KG1 (cell line): ENCODE data around the gene PIKFYVE.
"Not testable (repeated sequence)": the region's sequence is repeated elsewhere in the genome, so short reads cannot be mapped to it uniquely, and the experiment has no call there.

Experiments used
- DNase-seq: peaks from one replicate; lab custom pipeline; 2025; lab: John Stamatoyannopoulos, UW

PIKFYVE gene, protein sequence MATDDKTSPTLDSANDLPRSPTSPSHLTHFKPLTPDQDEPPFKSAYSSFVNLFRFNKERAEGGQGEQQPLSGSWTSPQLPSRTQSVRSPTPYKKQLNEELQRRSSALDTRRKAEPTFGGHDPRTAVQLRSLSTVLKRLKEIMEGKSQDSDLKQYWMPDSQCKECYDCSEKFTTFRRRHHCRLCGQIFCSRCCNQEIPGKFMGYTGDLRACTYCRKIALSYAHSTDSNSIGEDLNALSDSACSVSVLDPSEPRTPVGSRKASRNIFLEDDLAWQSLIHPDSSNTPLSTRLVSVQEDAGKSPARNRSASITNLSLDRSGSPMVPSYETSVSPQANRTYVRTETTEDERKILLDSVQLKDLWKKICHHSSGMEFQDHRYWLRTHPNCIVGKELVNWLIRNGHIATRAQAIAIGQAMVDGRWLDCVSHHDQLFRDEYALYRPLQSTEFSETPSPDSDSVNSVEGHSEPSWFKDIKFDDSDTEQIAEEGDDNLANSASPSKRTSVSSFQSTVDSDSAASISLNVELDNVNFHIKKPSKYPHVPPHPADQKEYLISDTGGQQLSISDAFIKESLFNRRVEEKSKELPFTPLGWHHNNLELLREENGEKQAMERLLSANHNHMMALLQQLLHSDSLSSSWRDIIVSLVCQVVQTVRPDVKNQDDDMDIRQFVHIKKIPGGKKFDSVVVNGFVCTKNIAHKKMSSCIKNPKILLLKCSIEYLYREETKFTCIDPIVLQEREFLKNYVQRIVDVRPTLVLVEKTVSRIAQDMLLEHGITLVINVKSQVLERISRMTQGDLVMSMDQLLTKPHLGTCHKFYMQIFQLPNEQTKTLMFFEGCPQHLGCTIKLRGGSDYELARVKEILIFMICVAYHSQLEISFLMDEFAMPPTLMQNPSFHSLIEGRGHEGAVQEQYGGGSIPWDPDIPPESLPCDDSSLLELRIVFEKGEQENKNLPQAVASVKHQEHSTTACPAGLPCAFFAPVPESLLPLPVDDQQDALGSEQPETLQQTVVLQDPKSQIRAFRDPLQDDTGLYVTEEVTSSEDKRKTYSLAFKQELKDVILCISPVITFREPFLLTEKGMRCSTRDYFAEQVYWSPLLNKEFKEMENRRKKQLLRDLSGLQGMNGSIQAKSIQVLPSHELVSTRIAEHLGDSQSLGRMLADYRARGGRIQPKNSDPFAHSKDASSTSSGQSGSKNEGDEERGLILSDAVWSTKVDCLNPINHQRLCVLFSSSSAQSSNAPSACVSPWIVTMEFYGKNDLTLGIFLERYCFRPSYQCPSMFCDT (N-terminal part only)

DNA sequence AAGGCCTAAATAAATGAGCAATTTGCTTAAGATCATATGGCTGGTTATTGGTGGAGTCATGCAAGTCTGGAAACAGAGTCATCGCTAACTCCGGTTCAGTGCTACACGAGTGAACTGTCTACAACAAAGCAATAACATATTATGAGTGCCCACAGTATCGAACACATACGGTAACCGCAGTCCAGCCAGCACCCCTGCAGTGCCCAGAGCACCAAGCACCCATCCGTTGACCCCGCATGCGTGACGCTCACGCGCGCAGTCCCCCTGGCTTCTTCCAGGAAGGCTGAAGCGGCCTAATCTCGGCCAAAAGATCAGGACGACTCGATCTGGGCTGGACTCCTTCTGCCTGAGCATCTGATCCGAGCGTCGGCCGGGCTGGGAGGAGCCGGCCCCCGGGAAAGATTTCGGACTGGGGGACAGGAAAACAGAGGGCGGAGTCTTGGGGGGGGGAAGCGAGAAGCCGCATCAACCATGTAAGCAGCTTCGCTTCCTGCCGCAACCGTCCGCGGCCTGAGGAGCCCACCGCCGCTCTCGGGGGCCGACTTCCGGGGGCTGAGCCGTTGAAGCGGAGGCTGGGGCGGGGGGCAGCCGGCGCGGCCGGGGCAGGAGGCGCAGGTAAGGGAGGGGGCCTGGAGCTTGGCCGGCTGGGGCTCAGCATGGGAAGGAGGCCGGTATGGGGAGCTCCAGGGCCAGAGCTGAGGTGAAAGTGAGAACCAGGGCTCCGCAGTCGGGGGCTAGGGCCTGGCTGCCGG lies at the start of gene PIKFYVE:
PIKFYVE (plus strand) TSS at position 455 of the 752 bp plus-strand sequence. CDS start 5,265 bp downstream, outside the sequence.
- DNase-seq = peak; percentile 87

DNA sequence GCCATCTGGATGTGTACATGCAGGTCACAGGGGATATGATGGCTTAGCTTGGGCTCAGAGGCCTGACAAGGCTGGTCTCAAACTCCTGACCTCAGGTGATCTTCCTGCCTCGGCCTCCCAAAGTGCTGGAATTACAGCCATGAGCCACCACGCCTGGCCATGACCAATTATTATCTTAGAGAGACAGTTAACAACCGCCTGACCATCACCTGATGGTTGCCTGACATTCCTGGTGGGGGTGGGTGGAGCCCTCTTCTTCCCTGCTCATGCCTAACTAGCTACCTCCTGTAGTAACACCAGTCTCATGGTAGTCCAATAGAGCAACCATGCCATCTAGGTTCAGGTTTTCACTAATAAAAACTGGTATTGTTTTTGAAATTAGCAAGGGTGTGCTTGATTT lies 44.2 kb upstream of the PIKFYVE start:
- not testable (repeated sequence) for DNase-seq

DNA sequence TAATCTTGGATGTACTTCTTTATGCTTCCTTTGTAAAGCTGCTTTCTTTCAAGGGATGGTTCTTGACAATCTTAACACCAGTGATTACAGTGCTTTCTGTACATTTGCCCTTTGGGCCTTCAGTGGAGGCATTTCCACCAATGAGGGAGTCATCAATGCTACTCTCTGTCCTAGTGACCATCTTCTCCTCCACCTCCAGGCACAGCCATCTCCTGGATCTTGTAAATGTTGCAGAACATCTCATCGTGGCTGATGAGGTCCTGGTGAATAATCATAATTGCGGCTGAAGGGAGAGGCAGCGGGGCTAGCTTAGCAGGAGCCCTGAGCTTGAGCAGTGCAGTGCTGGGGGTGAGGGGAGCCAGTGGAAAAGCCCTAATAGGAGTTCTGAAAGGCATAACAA lies 43.7 kb upstream of the PIKFYVE start:
- DNase-seq = no peak

DNA sequence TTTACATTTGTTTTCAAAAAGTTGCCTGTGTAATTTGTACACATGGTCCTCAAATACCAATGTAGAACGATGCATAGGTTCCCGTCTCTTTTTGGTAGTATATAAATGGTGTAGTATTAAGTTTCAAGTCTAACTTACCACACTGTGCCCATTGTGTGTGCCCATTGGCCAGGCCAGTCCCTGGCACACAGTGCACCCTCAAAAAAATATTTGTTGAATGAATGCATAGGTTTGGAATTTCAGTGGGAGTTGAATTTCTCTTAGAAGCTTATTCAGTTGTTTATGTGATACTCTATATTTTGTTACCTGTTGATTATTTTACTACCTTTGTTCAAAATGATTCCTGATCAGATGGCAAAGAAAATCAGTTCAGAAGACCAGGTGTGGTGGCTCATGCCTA lies 41.3 kb upstream of the PIKFYVE start:
- no peak for DNase-seq

DNA sequence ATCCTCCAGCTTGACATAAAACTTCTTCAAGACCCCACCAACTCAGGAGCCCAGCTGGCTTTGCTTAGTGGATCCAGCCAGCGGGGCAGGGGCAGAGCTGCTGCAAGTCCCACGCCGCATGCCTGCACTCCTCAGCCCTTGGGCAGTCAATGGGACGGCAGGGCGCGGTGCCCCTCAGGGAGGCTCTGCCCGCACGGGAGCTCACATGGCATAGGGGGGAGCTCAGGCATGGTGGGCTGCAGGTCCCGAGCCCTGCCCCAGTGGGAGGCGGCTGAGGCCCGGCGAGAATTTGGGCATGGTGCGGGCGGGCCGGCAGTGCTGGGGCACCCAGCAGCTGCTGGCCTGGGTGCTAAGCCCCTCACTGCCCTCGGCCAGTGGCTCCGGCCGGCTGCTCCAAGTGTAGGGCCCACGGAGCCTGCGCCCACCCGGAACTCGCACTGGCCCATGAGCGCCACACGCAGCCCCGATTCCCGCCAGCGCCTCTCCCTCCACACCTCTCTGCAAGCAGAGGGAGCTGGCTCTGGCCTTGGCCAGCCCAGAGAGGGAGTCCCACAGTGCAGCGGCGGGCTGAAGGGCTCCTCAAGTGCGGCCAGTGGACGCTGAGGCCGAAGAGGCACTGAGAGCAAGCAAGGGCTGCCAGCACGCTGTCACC lies 38.3 kb upstream of the PIKFYVE start:
- DNase-seq = no peak

DNA sequence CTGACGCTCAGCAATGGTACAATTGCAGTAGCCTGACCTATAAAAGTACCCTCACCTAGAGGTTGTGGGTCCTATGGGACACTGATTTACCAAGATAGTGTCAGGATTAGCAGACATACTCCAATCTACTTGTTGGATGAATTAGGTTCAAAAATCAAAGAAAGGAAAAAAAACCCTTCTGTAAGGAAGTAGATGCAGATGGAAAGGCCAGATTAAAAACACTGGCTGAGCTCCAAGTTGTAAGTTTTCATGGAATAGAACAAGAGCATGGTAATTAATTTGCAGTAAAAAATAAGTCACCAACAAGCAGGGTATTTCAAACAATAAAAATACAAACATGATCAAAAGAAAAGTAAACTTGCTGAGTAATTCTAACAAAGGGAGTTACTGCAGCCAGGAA lies 37.6 kb upstream of the PIKFYVE start:
- no peak for DNase-seq

DNA sequence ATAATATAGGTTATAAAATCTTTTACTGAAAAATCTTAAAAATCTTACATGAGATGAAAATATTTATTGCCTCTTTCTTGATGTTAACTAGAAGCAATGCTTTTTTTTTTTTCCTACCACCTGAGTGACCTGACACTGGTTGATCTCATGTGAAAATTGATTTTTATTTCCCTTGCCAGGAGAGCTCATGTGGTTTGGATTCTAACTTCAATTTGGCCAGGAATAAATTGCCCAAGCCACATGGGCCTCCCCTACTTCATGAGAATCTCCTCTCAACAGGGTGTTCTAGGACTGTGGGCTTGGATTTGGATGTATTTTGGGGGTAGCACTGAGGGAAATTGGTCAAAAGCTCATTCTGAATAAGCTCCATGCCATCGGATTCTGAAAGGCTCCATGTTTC lies 31.3 kb upstream of the PIKFYVE start:
- no peak for DNase-seq

DNA sequence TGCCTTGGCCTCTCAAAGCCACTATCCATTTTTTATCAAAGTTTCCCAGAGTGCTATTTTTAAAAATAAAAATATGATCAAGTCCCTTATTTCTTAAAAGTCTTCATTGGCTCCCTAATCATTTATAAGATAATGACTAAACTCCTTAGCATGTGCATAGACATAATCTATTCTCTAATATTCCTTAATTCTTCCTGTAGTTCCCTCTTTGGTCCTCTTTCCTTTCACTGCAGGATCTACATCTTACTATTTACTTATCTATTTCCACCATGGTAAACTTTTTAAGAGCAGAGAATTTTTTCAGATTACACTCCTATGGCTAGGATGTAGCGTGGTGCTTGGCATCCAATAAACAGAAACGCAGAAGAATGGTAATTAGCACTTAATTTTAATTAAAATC lies 30.2 kb upstream of the PIKFYVE start:
- DNase-seq = no peak

DNA sequence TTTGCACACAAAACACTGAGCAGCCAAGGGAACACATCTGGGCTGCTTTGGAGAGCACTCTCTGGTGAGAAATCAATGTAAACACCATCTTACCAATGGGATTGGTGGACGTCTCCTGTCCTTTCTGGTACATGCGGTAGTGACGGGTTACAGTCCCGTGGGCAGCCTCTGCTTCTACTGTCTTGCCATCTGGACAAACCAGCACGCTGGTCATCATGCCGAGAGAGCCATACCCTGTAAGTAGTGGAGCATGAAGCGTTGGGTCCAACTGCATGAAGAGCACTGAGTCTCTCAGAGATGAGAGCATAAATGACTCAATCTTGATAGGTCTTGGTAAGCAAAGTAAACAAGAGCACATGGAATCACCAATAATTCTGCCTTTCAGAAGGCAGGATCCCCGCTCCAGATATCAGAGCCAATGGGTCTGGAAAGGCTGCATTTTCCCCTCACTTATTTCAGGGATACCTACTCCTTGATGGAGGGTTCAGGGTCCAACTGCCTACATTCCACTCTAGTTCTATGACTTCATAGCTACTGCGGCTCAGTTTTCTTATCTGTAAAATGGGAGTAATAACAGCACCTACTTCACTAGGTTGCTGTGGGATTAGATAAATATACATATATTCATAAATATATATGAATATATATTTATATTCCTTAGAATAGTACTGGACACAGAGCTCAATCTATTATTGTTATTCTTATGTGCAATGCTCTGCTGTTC lies 26.1 kb upstream of the PIKFYVE start:
- no peak for DNase-seq

DNA sequence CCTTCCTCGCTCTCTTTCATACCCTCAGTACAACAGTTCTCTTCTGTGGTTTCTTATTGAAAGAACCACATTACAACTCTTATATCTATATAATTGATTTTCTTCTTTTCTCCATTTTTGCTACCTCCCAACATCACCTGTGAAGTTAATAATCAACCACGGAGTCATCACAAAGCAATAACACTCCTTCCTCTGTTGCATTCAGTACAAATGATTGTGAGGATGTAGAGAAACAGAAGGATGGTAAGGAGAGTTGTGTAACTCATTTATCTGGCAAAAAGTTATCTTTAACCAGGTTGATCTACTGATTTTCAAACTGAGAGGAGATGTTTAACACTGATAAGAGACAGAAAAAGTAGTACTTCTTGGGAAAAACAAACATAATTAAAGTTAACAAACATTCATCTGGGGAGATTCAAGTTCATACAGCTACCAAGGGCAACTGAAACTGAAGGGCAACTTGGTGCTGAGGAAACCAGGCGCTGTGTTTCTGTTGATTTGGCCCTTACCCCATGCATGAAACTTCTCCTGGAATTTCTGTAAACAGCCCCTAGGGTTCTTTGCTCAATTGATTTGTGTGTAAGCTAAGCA lies 25.3 kb upstream of the PIKFYVE start:
- DNase-seq = no peak

DNA sequence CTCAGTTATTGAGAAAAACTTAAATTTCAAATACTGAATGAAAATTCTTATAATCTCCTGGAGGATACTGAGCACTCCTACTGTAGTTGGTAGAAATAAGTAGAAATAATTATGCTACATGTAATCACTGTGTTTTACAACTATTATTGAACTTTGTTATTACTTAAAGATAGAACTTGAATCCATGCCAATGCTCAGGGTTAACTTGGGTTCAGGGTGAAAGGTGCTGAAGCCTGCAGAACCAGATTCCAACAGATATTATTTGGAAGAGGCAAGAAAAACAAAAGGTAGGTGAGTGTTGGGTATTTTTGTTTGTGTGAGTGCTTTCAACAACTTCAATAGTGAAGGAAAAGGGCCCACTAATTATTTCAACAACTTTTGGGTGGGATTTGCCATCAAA lies 21.6 kb upstream of the PIKFYVE start:
- DNase-seq = no peak

DNA sequence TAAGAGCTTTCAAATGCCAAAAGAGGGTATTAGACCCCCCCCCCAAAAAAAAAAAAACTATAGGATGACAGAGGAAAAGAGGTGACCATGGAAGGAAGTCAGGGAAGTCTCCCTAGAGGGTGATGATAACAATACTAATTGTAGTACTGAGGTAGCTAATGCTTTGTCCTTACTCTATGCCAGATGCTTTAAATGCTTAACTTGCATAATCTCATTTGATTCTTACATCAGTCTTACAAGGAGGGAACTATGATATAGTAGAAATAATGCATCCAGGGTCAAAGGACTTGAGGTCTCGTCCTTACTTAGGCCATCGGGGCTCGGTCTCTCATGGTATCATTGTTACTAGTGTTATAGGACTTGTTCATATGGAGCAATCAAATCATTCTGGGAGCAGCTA lies 20.3 kb upstream of the PIKFYVE start:
- no peak for DNase-seq

DNA sequence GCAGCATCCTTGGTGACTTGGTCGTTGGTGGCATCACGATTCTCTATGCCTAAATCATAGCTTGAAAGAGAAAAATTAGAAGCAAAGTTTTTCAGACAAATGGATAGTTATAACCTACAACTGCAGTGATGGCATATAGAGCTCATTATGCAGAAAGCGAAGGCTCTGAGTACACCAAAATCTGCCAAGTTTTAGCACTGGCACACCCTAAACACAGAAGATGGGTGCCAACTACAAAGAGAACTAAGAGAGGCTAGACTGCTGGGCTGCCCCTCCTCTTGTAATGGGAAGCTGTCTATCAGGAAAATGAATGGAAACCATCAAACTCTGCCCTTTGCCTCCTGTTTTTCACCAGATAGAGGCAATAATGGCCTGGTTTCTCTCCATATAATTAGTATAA lies 17.5 kb upstream of the PIKFYVE start:
- no peak for DNase-seq

DNA sequence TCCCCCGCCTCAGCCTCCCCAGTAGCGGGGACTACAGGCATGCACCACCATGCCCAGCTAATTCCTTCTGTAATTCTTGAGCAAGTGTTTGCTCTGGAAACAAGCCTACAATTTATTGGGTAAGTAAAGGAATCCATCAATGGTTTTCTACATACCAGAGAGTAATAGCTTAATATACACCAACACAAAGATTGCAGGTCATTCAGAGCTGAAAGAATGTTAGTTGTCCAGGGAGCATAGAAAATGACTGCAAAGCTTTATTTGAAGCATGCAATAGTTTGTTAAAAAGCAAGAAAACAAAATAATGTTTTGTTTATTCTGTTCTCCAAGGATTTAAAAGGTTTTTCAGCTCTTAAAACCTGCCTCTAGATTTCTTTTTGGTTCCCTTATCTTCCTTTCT lies 16.8 kb upstream of the PIKFYVE start:
- no peak for DNase-seq

DNA sequence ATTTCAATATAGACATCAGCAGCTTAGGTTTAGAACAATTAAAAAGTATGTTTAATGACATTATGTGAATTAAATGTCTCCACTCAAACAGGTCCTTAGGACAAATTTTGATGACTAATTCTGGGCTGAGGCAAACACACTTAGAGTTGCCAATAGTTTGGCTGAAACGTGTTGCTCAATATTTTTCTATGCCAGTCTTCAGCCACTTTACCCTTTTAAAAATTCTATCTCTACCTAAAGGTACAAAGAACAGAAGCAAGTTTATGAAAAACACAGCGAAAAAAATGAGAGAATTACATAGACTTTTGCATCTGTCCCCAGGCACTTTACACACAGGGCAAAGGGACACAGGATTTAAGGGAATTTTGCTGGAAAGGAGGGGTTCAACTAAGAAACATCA lies 15.7 kb upstream of the PIKFYVE start:
- DNase-seq = no peak

DNA sequence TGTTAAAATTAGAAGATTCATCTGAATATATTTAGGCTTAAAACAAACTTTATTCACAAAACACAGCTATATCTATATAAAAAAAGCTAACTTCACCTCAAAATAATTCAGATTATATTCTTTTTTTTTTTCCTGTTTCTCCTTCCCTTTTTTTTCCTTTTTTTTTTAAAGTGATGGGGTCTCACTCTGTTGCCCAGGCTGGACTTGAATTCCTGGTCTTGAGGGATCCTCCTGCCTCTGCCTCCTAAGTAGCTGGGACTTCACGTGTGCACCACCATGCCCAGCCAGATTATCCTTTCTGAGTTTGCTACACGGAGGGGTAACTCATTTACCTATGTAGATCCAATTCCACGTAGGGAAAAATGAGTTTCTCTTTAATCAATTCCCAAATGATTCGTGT lies 15.0 kb upstream of the PIKFYVE start:
- no peak for DNase-seq

DNA sequence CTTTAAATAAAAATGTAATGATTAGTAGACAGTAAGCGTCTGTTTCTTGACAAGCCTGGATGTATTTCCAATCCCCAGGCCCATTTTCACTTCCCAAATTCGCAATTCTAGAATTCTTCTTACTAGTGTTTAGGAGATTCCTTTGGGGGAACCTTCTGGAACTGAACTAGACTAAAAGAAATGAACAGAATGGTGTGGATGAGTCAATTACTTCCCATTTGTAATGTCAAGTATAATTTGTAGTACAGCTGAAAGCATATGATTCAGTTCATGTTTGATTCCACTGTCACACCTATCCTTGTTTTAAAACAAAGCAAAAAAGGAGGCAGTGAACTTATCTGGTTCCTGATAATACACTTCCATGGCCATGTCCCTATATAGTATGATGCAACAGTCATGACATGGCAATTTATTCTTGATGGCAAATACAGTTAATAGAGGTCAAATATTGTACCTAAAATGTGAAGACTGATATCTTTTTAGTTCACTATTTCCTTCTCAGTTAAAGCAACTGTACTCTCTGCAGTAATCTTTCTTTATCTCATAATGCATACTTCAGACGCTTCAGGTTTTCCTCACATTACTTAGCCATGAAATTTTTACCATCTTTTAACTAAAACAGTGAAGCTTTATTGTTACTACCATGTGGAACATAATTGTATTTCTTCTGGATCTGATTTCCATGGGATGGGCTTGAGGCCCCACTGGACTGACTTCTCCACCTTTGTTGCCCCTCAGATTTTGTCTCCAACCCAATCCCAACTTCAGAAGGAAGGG lies 13.2 kb upstream of the PIKFYVE start:
- no peak for DNase-seq

DNA sequence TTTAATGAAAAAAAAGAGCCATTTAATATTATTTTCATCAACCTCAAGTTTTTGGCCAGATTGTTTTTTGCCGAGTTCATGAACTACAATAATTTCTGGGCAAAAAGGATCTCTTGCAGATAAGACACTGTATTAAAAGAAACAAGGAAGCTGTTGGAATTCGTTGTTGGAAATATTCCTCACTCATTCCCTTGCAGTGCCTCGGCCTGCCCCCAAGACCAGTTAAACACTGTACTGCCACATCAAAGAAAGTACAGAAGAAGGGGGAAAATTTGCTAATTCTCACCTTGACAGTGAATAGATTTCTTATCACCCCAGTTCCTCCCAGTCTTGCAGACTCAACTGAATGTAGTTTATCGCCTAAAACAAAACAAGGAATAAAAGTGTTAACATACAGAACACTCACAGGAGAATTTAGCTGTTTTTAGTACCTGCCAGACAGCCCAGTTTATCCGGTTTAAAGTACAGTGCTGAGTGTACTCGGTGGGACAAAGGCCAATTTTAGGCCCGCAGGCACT lies 12.4 kb upstream of the PIKFYVE start:
- DNase-seq = no peak
